HG02642 (cell line): ENCODE measurements around the gene TYW1.
"Not testable (repeated sequence)": the region's sequence is repeated elsewhere in the genome, so short reads cannot be mapped to it uniquely, and the experiment has no call there.

Experiments used
- ATAC-seq: cut with Tn5 transposase; IDR thresholded peaks from one replicate; pipeline ENCODE4 v1.9.1; 2021; ENCODE audit warnings: mild to moderate bottlenecking; ENCODE audit not compliant: unreplicated experiment, poor library complexity

The TYW1 gene, protein sequence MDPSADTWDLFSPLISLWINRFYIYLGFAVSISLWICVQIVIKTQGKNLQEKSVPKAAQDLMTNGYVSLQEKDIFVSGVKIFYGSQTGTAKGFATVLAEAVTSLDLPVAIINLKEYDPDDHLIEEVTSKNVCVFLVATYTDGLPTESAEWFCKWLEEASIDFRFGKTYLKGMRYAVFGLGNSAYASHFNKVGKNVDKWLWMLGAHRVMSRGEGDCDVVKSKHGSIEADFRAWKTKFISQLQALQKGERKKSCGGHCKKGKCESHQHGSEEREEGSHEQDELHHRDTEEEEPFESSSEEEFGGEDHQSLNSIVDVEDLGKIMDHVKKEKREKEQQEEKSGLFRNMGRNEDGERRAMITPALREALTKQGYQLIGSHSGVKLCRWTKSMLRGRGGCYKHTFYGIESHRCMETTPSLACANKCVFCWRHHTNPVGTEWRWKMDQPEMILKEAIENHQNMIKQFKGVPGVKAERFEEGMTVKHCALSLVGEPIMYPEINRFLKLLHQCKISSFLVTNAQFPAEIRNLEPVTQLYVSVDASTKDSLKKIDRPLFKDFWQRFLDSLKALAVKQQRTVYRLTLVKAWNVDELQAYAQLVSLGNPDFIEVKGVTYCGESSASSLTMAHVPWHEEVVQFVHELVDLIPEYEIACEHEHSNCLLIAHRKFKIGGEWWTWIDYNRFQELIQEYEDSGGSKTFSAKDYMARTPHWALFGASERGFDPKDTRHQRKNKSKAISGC

DNA sequence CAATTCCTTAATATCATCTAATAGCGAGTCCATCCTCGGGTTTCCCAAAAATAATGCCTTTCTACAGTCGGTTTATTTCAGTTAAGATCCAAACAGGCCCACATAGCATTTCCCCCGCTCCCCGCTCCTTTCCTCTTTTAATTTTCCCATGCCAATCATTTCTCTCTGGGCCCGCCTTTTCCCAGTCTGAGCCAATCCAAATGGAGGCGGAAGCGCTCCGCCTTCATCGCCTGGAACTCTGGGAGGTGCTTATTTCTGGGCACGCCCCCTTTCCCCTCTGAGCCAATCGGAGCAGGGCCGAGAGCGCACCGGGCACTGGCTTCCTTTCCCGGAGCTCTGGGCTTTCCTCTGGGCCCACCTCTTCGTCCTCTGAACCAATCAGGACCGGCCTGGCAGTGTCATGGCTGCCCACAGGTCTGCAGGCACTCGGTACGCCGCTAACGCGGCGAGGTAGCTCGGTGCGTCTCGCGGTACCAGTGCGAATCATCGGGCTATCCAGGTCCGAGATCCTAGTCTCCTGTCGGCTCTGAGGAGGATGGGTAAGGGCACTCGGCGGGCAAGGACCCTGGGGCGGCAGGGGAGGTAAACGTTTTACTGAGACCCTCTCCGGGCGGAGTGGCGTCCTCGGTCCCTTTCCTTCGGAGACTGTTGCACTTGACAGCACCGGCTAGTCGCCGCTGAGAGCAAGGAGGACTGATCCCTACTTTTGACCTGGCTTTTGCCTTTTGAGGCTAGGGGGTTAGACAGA, at the start of gene TYW1:
Gene TYW1, plus strand, starts transcription at position 390 of the 748 bp plus-strand sequence. Its CDS starts 146 bp downstream, at position 536.
- peak; percentile 90 for ATAC-seq

DNA sequence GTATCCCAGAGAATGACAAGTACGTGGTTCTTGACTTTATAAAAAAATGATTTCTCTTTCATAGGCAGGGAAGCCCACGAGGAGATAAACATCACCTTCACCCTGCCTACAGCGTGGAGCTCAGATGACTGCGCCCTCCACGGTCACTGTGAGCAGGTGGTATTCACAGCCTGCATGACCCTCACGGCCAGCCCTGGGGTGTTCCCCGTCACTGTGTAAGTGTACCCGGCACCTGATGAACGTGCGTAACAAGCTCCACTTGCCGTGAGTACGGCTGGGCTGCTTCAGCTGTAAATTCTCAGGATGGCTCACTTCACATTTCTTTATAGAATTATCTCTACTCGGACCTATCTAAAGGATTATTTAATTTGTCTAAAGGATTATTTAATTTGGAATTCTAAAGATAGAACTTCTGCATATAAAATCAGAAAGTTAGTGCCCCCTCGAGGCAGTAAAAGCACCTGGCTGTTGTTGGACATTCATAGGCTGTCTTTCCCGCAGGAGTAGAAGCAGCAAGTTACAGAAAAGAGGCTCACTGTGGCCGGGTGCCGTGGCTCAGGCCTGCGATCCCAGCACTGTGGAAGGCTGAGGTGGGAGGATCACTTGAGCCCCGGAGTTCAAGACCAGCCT, 48.0 kb upstream of the TYW1 start:
- ATAC-seq = no peak

DNA sequence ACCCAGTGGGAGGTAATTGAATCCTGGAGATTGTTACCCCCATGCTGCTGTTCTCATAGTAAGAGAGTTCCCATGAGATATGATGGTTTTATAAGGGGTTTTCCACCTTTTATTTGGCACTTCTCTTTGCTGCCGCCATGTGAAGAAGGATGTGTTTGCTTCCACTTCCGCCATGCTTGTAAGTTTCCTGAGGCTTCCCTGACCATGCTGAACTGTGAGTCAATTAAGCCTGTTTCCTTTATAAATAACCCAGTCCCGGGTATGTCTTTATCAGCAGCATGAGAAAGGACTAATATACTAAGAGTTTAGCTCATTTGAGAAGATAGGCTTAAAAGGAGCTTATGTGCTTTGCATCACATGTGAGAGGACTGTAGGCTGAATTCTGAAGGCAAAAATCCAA, 46.3 kb upstream of the TYW1 start:
- ATAC-seq = no peak

DNA sequence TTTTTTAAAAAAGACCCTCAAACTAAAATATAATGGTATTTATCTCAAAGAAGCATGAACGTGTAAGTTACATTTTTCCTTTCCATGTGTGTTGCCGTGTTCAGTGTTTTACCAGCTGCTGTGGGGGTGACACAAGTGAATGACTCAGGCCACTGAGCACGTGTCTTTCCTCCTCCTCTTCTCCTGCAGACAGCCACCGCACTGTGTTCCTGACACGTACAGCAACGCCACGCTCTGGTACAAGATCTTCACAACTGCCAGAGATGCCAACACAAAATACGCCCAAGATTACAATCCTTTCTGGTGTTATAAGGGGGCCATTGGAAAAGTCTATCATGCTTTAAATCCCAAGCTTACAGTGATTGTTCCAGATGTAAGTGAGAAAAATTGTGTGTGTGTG, 45.9 kb upstream of the TYW1 start:
- ATAC-seq = no peak

DNA sequence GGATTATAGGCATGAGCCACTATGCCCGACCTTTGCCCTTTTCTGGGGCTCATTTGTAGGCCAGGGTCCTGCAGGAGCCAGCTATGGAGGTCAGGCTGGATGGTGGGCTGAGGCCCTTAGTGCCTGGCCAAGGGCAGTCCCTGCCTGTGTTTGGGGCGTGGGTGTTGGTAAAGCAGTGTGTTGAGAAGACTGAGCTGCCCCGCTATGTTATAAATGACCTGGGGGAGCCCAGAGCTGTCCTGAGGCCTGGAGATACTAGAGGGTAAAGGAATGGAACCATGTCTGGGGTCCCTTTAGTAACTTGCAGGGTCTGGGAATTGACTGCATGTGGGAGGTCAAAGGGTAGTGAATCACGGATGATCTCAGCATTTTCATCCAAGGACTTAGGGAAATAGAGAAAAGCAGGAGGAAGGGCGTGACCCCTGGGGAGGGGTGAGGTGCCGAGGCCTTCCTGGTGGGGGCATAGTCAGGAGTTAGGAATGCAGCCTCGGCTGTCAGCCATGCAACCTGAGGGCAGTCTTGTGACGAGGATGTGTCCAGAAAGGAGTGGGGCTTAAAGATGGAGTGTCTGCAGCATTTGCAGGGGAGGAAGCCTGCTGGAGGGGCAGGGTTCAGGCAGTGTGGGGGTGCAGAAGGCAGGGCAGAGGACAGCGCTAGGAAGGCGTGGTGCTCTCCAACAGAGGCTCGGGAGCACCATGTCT, 44.1 kb upstream of the TYW1 start:
- ATAC-seq = no peak

DNA sequence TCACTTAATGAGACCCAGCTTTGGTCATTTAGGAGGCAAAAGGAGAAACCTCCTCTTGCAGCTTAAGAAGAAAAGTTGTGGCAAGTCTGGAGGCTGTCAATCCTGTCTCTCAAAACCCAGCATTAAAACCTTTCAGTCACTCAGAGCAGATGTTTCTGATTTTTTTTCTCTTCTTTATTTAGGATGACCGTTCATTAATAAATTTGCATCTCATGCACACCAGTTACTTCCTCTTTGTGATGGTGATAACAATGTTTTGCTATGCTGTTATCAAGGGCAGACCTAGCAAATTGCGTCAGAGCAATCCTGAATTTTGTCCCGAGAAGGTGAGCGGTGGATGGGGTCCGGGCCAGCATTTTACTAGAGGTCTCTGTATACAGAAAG, 43.6 kb upstream of the TYW1 start:
- no peak for ATAC-seq

DNA sequence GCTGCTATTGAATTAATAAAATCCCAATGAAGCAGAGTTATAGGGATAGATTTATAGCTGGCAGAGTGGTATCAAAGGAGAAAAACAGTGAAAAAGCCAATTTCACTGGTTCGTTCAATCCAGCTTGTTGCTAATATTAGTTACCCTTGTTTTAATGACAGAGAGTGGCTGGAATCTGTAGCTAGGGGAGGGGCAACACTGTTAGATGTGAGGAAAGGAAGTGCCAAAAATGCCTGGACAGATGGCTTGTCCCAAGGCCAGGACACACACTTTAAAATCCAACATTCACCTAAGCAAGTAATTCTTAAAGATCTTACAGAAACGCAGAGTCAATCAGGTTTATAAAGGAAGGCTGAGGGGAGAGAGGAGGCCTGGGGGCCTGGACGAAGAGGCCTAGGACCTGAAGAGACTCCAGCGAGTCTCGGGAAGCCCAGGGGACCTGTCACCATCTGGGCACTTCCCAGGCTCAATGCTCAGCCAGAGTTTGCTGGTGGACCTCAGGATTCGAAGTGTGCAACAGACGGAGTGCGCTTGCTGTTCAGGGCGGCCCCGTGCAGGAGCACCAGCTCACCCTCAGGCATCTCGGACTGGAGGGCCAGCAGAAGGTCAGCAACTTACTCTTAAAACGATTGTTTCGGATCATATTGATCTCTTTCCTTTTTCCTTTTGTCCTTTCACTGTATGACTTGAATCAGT, 38.9 kb upstream of the TYW1 start:
- no peak for ATAC-seq

DNA sequence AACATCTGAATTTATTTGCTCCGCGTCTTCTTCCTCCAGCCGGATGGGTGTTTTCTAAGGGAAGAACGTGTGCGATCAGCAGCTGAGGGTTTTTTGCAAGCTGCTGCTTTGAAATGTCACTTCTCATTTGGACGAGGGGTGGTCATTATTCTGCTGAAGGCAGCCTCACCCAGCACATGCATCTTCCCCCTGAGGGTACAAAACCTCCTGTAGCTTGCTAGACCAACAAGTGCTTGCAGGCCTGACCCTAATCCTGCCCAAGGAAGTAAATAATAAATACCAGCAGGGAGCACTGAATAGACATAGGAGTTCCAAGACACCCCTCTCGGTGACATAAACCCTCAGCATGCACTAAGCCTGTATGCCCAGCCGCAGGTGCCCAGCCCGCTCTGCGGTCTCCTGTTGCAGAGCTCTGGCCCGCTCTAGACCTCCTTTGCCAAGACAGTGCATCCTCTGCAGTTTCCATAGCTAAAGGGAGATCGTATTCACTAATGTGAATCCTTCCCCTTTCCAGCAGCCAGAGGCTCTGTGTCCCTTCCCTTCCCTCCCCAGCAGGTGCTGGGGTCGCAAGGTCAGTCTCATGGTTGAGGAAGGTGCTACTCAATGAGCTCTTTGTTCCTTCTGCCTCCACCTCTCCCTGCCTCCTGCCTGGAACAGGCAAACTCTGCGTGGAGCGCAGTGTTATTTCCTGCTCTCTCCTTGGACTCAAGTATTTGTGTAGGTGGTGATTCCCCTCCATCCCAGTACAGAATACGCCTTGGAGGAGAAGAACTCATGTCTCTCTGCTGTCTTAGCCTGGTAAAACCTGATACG, 37.9 kb upstream of the TYW1 start:
- no peak for ATAC-seq

DNA sequence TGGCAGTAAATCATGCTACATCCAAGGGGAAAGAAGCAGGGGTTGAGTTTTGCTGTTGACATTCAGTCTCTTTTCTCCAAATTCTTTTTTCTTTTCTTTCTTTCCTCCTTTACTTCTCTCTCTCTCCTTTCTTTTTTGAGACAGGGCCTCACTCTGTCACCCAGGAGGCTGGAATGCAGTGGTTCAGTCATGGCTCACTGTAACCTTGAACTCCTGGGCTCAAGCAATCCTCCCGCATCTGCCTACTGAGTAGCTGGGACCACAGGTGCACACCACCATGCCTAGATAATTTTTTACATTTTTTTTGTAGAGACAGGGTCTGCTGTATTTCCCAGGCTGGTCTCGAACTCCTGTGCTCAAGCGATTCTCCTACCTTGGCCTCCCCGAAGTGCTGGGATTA, 36.4 kb upstream of the TYW1 start:
- no peak for ATAC-seq

DNA sequence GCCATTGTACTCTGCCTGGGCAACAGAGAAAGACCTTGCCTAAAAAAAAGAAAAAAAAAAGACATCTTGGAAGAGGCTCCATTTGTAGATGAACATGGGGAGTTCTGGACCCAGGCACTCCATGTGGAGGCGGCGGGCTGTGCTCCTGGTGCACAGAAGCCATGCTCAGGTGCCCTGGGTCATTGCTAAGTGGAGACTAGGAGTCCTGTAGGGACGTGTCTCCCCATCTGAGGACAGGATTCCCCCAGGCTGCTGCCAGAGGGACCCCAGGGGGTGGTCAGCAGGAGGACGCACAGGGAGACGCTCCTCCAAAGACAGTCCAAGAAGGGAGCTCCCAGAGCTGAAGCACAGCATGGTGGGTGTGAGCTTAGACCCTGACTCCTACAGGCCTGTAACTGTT, 35.5 kb upstream of the TYW1 start:
- ATAC-seq = no peak

DNA sequence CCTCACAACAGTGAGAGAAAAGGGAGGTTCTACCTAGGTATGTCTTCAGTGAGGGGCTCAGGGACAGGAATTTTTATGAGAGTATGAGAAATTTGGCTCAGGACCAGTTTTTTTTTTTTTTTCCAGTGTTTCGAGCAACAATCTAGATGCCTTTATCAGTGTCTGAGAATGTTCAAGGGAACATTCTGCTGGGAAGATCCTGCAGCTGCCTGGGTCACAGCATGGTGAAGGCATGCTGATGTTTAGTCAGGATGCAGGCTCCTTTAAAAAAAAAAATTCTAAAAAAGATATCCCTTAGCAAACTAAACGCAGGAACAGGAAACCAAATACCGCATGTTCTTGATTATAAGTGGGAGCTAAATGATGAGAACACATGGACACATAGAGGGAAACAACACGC, 32.2 kb upstream of the TYW1 start:
- no peak for ATAC-seq

DNA sequence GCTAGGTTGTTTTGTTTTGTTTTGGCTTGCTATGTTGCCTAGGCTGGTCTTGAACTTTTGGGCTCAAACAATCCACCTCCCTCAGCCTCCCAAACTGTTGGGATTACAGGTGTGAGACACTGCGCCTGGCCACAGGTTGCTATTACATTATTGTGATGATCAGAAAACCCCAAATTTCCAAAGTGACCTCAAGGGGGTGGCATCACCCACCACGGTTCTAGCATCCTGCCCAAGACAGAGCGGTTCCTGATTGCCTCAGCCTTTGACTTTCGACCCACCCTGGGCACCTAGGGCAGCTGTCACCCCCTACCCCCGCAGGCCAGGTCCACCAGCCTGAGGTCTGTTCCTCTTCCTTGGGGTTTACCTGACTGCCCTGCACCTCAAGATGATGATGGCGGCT, 29.6 kb upstream of the TYW1 start:
- no peak for ATAC-seq

DNA sequence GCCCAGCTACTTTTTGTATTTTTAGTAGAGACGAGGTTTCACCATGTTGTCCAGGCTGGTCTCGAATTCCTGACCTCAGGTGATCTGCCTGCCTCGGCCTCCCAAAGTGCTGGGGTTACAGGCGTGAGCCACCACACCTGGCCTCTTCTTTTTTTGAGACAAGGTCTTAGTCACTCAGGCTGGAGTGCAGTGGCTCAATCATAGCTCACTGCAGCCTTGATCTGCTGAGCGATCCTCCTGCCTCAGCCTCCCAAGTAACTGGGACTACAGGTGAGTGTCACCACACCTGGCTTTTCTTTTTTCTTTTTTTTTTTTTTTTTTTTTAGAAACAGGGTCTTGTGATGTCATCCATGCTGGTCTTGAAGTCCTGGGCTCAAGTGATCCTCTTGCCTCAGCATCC, 27.6 kb upstream of the TYW1 start:
- ATAC-seq = not testable (repeated sequence)

DNA sequence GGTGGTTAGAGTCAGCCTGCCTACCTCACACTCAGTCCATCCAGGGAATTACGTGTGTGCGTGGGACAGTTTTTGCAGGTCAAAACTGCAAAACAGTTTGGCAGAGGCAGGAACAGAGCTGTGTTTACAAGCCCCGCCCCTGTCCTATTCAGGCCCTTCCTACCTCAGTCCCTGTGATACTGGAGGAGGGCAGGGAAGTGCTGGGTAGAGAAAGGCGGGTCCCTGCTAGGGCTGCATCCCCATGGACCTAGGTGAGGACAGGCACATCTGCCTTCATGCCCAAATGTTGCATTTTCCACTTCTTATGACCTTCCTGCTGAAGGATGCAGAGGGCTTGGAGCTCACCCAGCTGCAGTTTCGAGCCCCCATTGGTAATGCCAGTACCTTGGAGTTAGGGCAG, 26.3 kb upstream of the TYW1 start:
- no peak for ATAC-seq

DNA sequence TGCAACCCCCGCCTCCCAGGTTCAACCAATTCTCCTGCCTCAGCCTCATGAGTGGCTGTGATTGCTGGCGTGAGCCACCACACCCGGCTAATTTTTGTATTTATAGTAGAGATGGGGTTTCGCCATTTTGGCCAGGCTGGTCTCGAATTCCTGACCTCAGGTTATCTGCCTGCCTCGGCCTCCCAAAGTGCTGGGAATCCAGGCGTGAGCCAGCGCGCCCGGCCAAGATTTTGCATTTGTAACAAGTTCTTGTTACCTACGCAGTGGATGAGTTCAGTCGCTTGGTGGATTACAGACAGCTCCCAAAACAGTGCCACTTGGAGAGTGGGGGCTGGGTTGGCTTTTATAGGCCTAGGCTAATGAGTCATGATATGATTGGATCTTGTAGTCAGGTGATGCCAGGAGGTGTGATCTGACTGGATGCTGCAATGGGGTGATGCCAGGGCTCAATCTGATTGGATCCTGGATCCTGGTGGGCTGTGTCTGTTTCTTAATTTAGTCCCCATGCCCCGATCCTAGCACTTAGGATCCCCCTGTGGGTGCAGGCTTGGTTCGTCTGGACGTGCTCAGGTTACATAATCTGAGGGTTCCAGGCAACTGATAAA, 21.5 kb upstream of the TYW1 start:
- ATAC-seq = no peak

DNA sequence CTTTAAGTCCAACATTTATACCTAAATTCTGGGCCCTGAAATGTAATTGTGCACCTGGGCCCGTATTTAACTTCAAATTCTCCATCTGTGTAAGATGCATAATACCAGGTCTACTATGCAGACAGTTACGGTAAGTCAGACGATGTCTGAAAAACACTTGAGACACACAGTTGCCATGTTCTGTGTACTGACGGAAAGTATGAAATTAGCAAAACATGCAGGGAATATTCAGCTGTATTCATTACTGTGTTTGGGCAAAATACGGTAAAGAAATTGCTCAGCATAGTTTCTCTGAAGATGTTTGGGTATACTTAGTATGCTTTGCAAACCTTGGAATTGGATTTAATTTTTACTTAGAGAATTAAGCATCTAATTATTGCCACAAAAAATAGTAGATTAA, 18.3 kb upstream of the TYW1 start:
- ATAC-seq = not testable (repeated sequence)

DNA sequence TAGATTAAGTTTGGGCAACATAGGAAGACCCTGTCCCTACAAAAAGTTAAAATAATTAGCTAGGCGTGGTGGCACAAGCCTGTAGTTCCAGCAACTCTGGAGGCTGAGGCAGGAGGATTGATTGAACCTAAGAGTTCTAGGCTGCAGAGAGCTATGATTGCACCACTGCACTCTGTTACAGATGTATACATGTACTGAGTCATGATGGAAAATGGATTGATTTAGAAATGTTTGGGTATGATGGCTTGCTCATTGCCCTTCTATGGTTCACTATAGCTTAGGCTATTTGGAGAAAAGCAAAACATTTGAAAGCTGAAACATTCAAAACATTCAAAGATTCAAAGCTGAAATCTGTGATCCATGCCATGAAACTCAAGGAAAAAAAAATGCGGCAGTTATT, 17.6 kb upstream of the TYW1 start:
- ATAC-seq = not testable (repeated sequence)

DNA sequence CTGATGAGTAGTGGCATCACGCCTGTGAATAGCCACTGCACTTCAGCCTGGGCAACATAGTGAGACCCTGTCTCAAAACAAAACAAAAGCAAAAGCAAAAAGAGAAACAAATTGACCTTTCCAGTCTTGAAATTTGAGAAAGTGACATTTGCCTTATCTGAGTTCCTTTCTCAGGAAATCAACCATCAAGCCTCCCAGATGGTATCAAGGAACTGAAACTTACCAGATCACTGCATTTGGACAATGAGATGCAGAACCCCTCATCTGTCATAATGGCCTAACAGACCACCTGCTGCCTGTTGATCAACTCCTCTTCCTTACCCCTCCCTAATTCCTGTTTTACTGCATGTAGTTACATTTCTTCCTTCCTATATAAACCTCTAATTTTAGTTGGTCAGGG, 16.3 kb upstream of the TYW1 start:
- not testable (repeated sequence) for ATAC-seq
